HepG2 (cell line): Measurements from ENCODE around the gene HLA-DOA. TPM values are rescaled to one million over a fixed set of nuclear protein-coding genes. Genes with fewer than 3 reads are reported as not detected.

ENCODE experiments used
- ATAC-seq: fragments of 200-7000 bp; cut with Tn5 transposase; 3 replicates; pipeline ENCODE4 v1.9.1; 2020; ENCODE audit warnings: mild to moderate bottlenecking, moderate library complexity
- BruUV-seq: library from RNA; stranded (reverse); fragments of 400-500 nt; replicated peaks from 2 replicates; lab custom pipeline; 2021; lab: Mats Ljungman, UMichigan
- CTCF ChIA-PET: fragments of 300-600 bp; formaldehyde crosslinking; extraction: SDS; loops from one replicate; lab custom pipeline; 2021; ENCODE audit warnings: low total read pairs, inconsistent platforms, low intra/inter-chr PET ratio; lab: Yijun Ruan, JAX
- POLR2A ChIA-PET: fragments of 350-600 bp; sonication (Branson Sonifier 250); formaldehyde crosslinking; loops from one replicate; lab custom pipeline; 2020; ENCODE audit warnings: antibody characterized with exemption, inconsistent platforms; lab: Yijun Ruan, JAX
- DNase-seq: peaks from one replicate; pipeline ENCODE4 v3.0.0-alpha.2; 2015; ENCODE audit warnings: low spot score
- FAIRE-seq: peaks from 3 replicates; lab custom pipeline; 2011; peaks lifted over from hg19 to GRCh38; lab: Jason Lieb, UNC
- H2AFZ ChIP-seq: one replicate; pipeline ENCODE4 v1.6.1; 2011; ENCODE audit warnings: low read length, inconsistent platforms
- H3K27ac ChIP-seq: fragments of 300-600 bp; 3 replicates; pipeline ENCODE4 v1.8.0; 2011; ENCODE audit warnings: mixed run types, mild to moderate bottlenecking, mixed read lengths, low read length, inconsistent platforms; ENCODE audit not compliant: insufficient read depth; ENCODE audit errors: extremely low read length
- H3K27me3 ChIP-seq, 2 experiments: fragments of 200-600 bp in 1 of 2; 2 replicates in 1 of 2; 3 replicates in 1 of 2; pipeline versions ENCODE4 v1.6.0 to v1.8.0; 2011; ENCODE audit warnings: low read length in 2 of 2, mild to moderate bottlenecking in 2 of 2, moderate library complexity in 2 of 2, inconsistent platforms in 1 of 2; ENCODE audit not compliant: insufficient read depth in 2 of 2, control insufficient read depth in 1 of 2
- H3K36me3 ChIP-seq, 2 experiments: fragments of 200-600 bp in 1 of 2; replicated peaks in 1 of 2; 2 replicates in 1 of 2; 3 replicates in 1 of 2; pipeline versions ENCODE4 v1.5.1 to v1.8.0; 2011; ENCODE audit warnings: low read length in 2 of 2, inconsistent platforms in 1 of 2; ENCODE audit not compliant: insufficient read depth in 2 of 2, control insufficient read depth in 1 of 2
- H3K4me1 ChIP-seq: 2 replicates; pipeline ENCODE4 v1.5.1; 2012; ENCODE audit warnings: low read length, inconsistent platforms; ENCODE audit not compliant: insufficient read depth
- H3K4me2 ChIP-seq: 2 replicates; pipeline ENCODE4 v1.6.0; 2011; ENCODE audit warnings: low read depth, low read length, inconsistent platforms
- H3K4me3 ChIP-seq, 3 experiments: fragments of 200-600 bp in 1 of 3; sonication (generic), shearing (Covaris generic) in 1 of 3; replicated peaks in 1 of 3; 2 replicates each; pipeline ENCODE4 v1.5.1; 2011 to 2016; ENCODE audit warnings: low read length in 3 of 3, inconsistent platforms in 2 of 3, low read depth in 2 of 3, mild to moderate bottlenecking in 2 of 3, control low read depth in 1 of 3, mixed read lengths in 1 of 3; ENCODE audit not compliant: insufficient read depth in 1 of 3
- H3K79me2 ChIP-seq: one replicate; pipeline ENCODE4 v1.6.1; 2011; ENCODE audit warnings: low read length, inconsistent platforms; ENCODE audit not compliant: insufficient read depth
- H3K9ac ChIP-seq: 2 replicates; pipeline ENCODE4 v1.6.0; 2011; ENCODE audit warnings: mild to moderate bottlenecking, low read depth, low read length, inconsistent platforms; ENCODE audit not compliant: insufficient read depth
- H3K9me3 ChIP-seq: 2 replicates; pipeline ENCODE4 v1.5.1; 2012; ENCODE audit warnings: mild to moderate bottlenecking, low read length
- H4K20me1 ChIP-seq: 2 replicates; pipeline ENCODE4 v1.6.0; 2011; ENCODE audit warnings: inconsistent platforms, mild to moderate bottlenecking, low read length, moderate library complexity; ENCODE audit not compliant: insufficient read depth
- AGO2 ChIP-seq: fragments of 200-400 bp; formaldehyde crosslinking; optimal IDR thresholded peaks from 2 replicates; pipeline ENCODE3; 2017; ENCODE audit warnings: mild to moderate bottlenecking, low read depth, low read length, moderate library complexity
- CREM ChIP-seq, 2 experiments: sonication (generic) in 1 of 2; formaldehyde crosslinking in 1 of 2; IDR thresholded peaks; 2 replicates each; pipeline versions ENCODE4 v1.4.0 to v1.6.1; 2016 to 2020; ENCODE audit warnings: antibody characterized with exemption in 1 of 2, mild to moderate bottlenecking in 1 of 2, missing genetic modification reagents in 1 of 2
- FOXA1 ChIP-seq, 2 experiments: fragments of 450-650 bp in 1 of 2; sonication (generic) in 1 of 2; formaldehyde crosslinking in 1 of 2; IDR thresholded peaks; 2 replicates each; pipeline versions ENCODE4 v1.4.0 to v1.6.1; 2016 to 2020; ENCODE audit warnings: missing genetic modification reagents in 1 of 2
- MLXIP ChIP-seq: sonication (generic); formaldehyde crosslinking; IDR thresholded peaks from 2 replicates; pipeline ENCODE4 v1.9.0; 2021; ENCODE audit warnings: missing genetic modification reagents, borderline replicate concordance
- NFYC ChIP-seq: IDR thresholded peaks from 2 replicates; pipeline ENCODE4 v1.6.1; 2016; ENCODE audit warnings: missing genetic modification reagents, missing compliant biosample characterization
- SIX1 ChIP-seq: sonication (generic); formaldehyde crosslinking; IDR thresholded peaks from 2 replicates; pipeline ENCODE4 v1.4.0; 2020; ENCODE audit warnings: missing genetic modification reagents, borderline replicate concordance
- ZBTB34 ChIP-seq: sonication (generic); formaldehyde crosslinking; IDR thresholded peaks from 2 replicates; pipeline ENCODE4 v1.8.0; 2022; ENCODE audit warnings: mild to moderate bottlenecking, missing genetic modification reagents
- ZBTB8A ChIP-seq: sonication (generic); formaldehyde crosslinking; IDR thresholded peaks from 2 replicates; pipeline ENCODE4 v1.4.0; 2020; ENCODE audit warnings: mild to moderate bottlenecking, low read depth, missing genetic modification reagents, borderline replicate concordance
- ZNF263 ChIP-seq: sonication (generic); formaldehyde crosslinking; IDR thresholded peaks from 2 replicates; pipeline ENCODE4 v1.4.0; 2020; ENCODE audit warnings: missing genetic modification reagents
- ZNF460 ChIP-seq: sonication (generic); formaldehyde crosslinking; IDR thresholded peaks from 2 replicates; pipeline ENCODE4 v1.5.1; 2020; ENCODE audit warnings: missing genetic modification reagents, mild to moderate bottlenecking, borderline replicate concordance
- ZNF619 ChIP-seq: sonication (generic); formaldehyde crosslinking; IDR thresholded peaks from 2 replicates; pipeline ENCODE4 v1.4.0; 2020; ENCODE audit warnings: mild to moderate bottlenecking, missing genetic modification reagents
- ZNF75D ChIP-seq: sonication (generic); formaldehyde crosslinking; IDR thresholded peaks from 2 replicates; pipeline ENCODE4 v1.8.1; 2023; ENCODE audit warnings: missing genetic modification reagents, mild to moderate bottlenecking, borderline replicate concordance
- WGBS: methylation state at CpG from one replicate; pipeline ENCODE4 v1.1.6; 2017; ENCODE audit warnings: low lambda C conversion rate; 5-methylcytosine and 5-hydroxymethylcytosine counted together
- in situ Hi-C: cut with HindIII; loops from 2 replicates; pipeline ENCODE4 v1.10.0; 2017; ENCODE audit warnings: low pct_unique_long_range_greater_than_20kb; ENCODE audit not compliant: extremely low pct_ligation_motif_present
- intact Hi-C: fragments of 100-400 bp; cut with micrococcal nuclease; formaldehyde crosslinking; loops from one replicate; pipeline ENCODE4 v1.10.0; 2022; ENCODE audit not compliant: unreplicated experiment
- polyA plus RNA-seq, 8 experiments: library from polyadenylated mRNA; depleted of rRNA in 3 of 8; stranded (reverse) in 7 of 8; unstranded in 1 of 8; fragments of >200 nt; fragmentation: Illumina TruSeq in 4 of 8; extraction: Trizol in 4 of 8; gene quantifications; 2 replicates each; pipeline versions ENCODE4 v1.2.1 to v1.2.3, GENCODE V29; 2011 to 2016; ENCODE audit warnings: low read depth in 4 of 8, missing spikeins in 1 of 8, mixed read lengths in 1 of 8; ENCODE audit not compliant: insufficient read depth in 1 of 8
- total RNA-seq, 5 experiments: library from RNA; depleted of rRNA; stranded (reverse); fragments of >200 nt; fragmentation: Illumina TruSeq; extraction: Trizol; gene quantifications; 2 replicates each; pipeline ENCODE4 v1.2.3, GENCODE V29; 2016; ENCODE audit warnings: low read depth in 1 of 5
- TF ChIP-seq, protein P1 (sequence below): sonication (generic); formaldehyde crosslinking; IDR thresholded peaks from 2 replicates; pipeline ENCODE4 v1.5.1; 2020; ENCODE audit warnings: mild to moderate bottlenecking, missing genetic modification reagents, borderline replicate concordance
- TF ChIP-seq, protein P2 (sequence below): sonication (generic); formaldehyde crosslinking; IDR thresholded peaks from 2 replicates; pipeline ENCODE4 v1.4.0; 2020; ENCODE audit warnings: mild to moderate bottlenecking, missing genetic modification reagents

The HLA-DOA gene
- total and polyA plus RNA-seq, 2 of the 13 experiments (the other 11 are each of a cell fraction or from before 2014, with no cell fraction given) = 0.03 to 0.09 TPM

DNA sequence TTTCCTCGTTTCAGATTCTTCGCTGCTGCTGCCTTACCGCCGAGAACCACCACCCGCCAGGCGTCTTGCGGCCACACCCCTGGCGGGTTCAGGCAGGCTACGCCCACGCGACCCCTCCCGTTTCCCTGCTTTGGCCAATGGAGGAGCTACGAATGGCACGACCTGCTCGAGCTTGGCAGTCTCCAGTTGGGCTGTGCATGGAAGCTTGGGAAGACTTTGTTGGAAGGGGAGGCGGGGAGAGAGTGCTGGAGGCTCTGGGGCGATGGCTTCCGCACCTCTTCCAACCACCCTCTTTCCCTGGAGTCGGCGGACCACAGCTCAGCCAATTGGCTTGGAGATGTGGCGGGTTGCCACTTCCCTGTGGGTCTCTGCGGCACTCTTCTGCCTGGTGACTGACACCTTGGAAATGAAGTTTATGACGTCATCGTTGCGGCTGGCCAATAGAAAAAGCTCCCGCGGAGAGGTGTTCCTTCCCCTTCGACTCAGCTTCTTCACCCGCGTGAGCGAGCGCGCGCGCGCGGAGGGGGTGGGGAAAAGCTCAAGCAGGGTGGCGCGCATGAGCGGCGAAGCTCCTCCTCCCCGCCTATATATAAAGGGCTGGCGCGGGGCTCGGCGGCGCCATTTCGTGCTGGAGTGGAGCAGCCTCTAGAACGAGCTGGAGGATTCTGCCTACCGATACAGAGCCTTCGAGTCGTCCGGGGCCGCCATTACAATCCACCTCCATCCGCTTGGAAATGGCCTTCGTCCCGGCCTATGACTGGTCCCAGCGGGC is 37.6 kb downstream of the HLA-DOA start:
- WGBS = 33% methylated on average over 50 of the region's 58 CpGs
- POLR2A ChIA-PET = interaction anchor here (0.6 to 10.5 kb wide), 74 partner anchors 9 to 1573 kb away, joined by 3 to 305 read pairs (median 4); partner anchors contain the start of genes ABHD16A, AGPAT1, ATF6B and B3GALT4
- H3K9me3 ChIP-seq = no peaks in the 10 kb centered on the region
- H4K20me1 ChIP-seq = peaks cover 47% of the 10 kb centered on the region
- H3K4me2 ChIP-seq = peak overlapping the region; percentile 97
- intact Hi-C loops = loop anchor here (5.0 kb wide), 1 partner anchor 226 kb away; no protein-coding TSS in a partner anchor
- CTCF ChIA-PET = no interaction called here
- no TSS peak for BruUV-seq
- H3K27ac ChIP-seq = peak overlapping the region; percentile 99
- peaks cover 47% of the 10 kb centered on the region for H3K4me1 ChIP-seq
- DNase-seq = peak; percentile 98
- ATAC-seq = peak; percentile 43
- H3K9ac ChIP-seq = peak overlapping the region; percentile 100
- peak overlapping the region; percentile 90 to 98 (median 95) for H3K4me3 ChIP-seq
- H3K36me3 ChIP-seq = peaks cover 23 to 45% of the 10 kb centered on the region in 2 experiments
- H3K27me3 ChIP-seq = peaks cover 0 to 4% of the 10 kb centered on the region in 2 experiments; a peak in 1 of 5 replicates
- peak; percentile 60 for FAIRE-seq
- H2AFZ ChIP-seq = no peak overlapping the region
- in situ Hi-C loops = loop anchor here (5.0 to 25.0 kb wide), 2 partner anchors 779 to 1059 kb away; partner anchors contain the start of genes GPSM3, PBX2 and ZBTB12
- H3K79me2 ChIP-seq = peaks cover 85% of the 10 kb centered on the region
- TF ChIP-seq ZNF263 (CRISPR knock-in tag) (peak; percentile 74), MLXIP (CRISPR knock-in tag) (0 out of 2 replicates have a peak, but pooled peaks have one; percentile 34), FOXA1 (IDR thresholded peaks at IDR 0.05) (no peak), FOXA1 (CRISPR knock-in tag; IDR thresholded peaks at IDR 0.05) (no peak), ZNF460 (CRISPR knock-in tag) (no peak), ZBTB8A (CRISPR knock-in tag) (no peak; the same call in 1 of the 2 replicates), AGO2 (peak; percentile 39), ZNF619 (CRISPR knock-in tag) (peak; percentile 80), SIX1 (CRISPR knock-in tag) (peak; percentile 26; the same call in 1 of the 2 replicates), ZBTB34 (CRISPR knock-in tag) (no peak; the same call in 1 of the 2 replicates), CREM (IDR thresholded peaks at IDR 0.05) (peak; percentile 94), CREM (CRISPR knock-in tag; IDR thresholded peaks at IDR 0.05) (0 out of 2 replicates have a peak, but pooled peaks have one; percentile 25), NFYC (CRISPR knock-in tag) (peak; percentile 89), ZNF75D (CRISPR knock-in tag) (no peak)
- TF ChIP-seq, protein P1, sequence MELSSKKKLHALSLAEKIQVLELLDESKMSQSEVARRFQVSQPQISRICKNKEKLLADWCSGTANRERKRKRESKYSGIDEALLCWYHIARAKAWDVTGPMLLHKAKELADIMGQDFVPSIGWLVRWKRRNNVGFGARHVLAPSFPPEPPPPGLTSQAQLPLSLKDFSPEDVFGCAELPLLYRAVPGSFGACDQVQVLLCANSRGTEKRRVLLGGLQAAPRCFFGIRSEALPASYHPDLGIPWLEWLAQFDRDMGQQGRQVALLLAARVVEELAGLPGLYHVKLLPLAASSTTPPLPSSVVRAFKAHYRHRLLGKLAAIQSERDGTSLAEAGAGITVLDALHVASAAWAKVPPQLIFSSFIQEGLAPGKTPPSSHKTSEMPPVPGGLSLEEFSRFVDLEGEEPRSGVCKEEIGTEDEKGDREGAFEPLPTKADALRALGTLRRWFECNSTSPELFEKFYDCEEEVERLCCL (CRISPR knock-in tag) = no peak
- TF ChIP-seq, protein P2, sequence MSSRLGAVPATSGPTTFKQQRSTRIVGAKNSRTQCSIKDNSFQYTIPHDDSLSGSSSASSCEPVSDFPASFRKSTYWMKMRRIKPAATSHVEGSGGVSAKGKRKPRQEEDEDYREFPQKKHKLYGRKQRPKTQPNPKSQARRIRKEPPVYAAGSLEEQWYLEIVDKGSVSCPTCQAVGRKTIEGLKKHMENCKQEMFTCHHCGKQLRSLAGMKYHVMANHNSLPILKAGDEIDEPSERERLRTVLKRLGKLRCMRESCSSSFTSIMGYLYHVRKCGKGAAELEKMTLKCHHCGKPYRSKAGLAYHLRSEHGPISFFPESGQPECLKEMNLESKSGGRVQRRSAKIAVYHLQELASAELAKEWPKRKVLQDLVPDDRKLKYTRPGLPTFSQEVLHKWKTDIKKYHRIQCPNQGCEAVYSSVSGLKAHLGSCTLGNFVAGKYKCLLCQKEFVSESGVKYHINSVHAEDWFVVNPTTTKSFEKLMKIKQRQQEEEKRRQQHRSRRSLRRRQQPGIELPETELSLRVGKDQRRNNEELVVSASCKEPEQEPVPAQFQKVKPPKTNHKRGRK (CRISPR knock-in tag) = no peak
